Skeletal muscle satellite cell (primary cell): ENCODE data around the gene MEST. TPM values are rescaled to one million over a fixed set of nuclear protein-coding genes. Genes with fewer than 3 reads are reported as not detected.
"Not testable (repeated sequence)": the region's sequence is repeated elsewhere in the genome, so short reads cannot be mapped to it uniquely, and the experiment has no call there.

Source experiments
- H3K27me3 ChIP-seq: 2 replicates; pipeline ENCODE4 v1.7.0; 2013; ENCODE audit warnings: low read length; ENCODE audit not compliant: control insufficient read depth, insufficient read depth
- H3K36me3 ChIP-seq: 2 replicates; pipeline ENCODE4 v1.7.0; 2013; ENCODE audit warnings: mild to moderate bottlenecking, control low read depth, low read length; ENCODE audit not compliant: insufficient read depth
- H3K4me1 ChIP-seq: 2 replicates; pipeline ENCODE4 v1.7.0; 2013; ENCODE audit warnings: low read length; ENCODE audit not compliant: control insufficient read depth, insufficient read depth
- H3K4me2 ChIP-seq: 2 replicates; pipeline ENCODE4 v1.7.0; 2013; ENCODE audit warnings: mild to moderate bottlenecking, low read length
- H3K4me3 ChIP-seq: 2 replicates; pipeline ENCODE4 v1.7.0; 2013; ENCODE audit warnings: low read length
- H3K9ac ChIP-seq: 2 replicates; pipeline ENCODE4 v1.7.0; 2013; ENCODE audit warnings: mild to moderate bottlenecking, low read depth, low read length, moderate library complexity
- H3K9me3 ChIP-seq: replicated peaks from 2 replicates; pipeline ENCODE4 v1.7.0; 2013; ENCODE audit warnings: mild to moderate bottlenecking, control low read depth, low read length
- small RNA-seq: library from RNA; depleted of rRNA; stranded (forward); fragments of <200 nt; gene quantifications from one replicate; pipeline ENCODE3, GENCODE V24; 2012

The MEST gene

GRCh38 chr7:130537894-130538293, 46.0 kb downstream of the MEST start:
- H3K27me3 ChIP-seq, H3K4me3 ChIP-seq, H3K9me3 ChIP-seq, H3K36me3 ChIP-seq, H3K9ac ChIP-seq, H3K4me1 ChIP-seq, H3K4me2 ChIP-seq: not testable (repeated sequence)

DNA sequence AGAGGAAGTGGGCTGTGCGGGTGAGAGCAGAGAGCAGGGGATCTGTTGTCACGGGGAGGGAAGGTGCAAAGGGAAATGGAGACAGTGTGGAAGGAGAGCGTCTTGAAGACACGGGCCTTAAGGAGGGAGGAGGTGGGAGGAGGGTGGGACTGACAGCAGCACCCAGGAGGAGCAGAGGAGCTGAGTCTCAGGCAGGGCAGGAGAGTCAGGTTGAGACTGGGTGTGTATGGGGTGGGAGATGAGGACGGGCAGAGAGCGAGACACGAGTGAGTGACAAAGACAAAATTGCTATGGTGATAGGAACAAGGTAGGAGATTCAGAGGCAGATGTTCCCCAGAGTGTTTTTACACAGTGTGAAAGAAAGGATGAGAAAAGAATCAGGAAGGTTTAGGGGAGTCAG, 49.4 kb downstream of the MEST start:
- not testable (repeated sequence) for H3K4me1 ChIP-seq, H3K9me3 ChIP-seq, H3K4me3 ChIP-seq, H3K36me3 ChIP-seq, H3K27me3 ChIP-seq, H3K4me2 ChIP-seq, H3K9ac ChIP-seq

DNA sequence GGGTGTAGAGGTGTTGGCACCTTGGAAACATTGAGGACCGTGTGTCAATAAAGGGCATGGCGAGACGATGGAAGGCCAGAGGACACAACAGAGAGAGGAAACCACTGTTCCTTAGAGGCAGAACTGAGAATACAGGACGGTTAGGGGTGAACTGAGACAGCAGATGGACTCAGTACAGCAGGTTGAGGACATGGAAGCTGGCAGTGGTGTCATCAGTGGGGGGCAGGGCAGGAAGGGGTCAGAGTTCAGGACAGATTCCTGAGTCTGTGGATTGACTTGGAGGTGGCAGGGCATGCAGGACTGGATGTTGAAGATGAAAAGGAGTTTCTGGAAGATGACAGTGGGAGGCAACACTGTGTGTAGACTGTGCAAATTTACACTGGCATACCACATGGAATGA, 50.4 kb downstream of the MEST start:
- H3K36me3 ChIP-seq, H3K4me2 ChIP-seq, H3K27me3 ChIP-seq, H3K9ac ChIP-seq, H3K9me3 ChIP-seq, H3K4me3 ChIP-seq, H3K4me1 ChIP-seq: not testable (repeated sequence)

DNA sequence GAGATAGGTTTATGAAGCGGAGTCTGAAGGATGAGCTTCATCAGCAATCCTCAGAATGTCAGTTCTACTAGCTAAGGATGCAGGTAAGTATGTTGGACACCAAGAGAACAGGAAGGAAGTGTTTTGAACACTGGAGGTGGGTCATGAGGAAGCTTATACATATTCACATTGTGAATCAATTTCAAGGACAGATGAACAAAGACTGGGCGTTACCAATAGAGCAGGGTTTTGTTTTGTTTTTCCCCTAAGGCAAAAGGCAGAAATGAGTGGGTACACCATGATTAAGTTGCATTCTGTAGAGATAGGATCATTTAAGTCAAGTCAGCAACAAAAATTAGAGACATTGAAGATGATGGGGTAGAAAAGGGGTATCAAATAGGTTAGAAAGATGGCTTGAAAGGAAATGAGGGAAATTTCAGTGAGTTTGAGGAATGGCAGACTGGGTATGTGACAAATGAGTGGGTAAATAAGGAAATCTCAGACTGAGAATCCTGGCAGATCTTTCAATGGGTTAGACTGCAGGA, 51.7 kb downstream of the MEST start:
- Histone ChIP-seq H3K4me2 (no peak overlapping the region), H3K4me3 (no peak overlapping the region), H3K27me3 (no peaks in the 10 kb centered on the region), H3K9ac (no peak overlapping the region), H3K9me3 (no peaks in the 10 kb centered on the region), H3K36me3 (peaks cover 9% of the 10 kb centered on the region), H3K4me1 (no peaks in the 10 kb centered on the region)

DNA sequence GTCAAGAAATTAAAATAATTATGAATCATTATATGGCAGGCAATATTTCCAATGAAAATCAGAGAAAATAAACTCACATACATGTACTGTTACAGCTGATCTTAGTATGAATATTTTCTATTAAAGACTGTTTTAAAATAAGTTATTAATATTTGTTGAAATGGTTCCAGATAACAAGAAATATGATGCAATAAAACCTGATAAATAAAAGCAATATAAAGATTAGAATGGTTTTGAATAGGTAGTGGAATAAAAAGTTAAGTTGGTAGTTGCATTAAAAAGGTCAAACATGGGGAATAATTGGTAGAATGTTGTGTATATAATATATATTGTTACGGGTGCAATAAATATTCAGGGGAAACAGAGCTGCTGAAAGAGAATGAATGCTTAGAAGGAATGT, 52.5 kb downstream of the MEST start:
- Histone ChIP-seq H3K9ac (no peak overlapping the region), H3K4me2 (no peak overlapping the region), H3K4me1 (no peaks in the 10 kb centered on the region), H3K9me3 (no peaks in the 10 kb centered on the region), H3K4me3 (no peak overlapping the region), H3K36me3 (peaks cover 9% of the 10 kb centered on the region), H3K27me3 (no peaks in the 10 kb centered on the region)

DNA sequence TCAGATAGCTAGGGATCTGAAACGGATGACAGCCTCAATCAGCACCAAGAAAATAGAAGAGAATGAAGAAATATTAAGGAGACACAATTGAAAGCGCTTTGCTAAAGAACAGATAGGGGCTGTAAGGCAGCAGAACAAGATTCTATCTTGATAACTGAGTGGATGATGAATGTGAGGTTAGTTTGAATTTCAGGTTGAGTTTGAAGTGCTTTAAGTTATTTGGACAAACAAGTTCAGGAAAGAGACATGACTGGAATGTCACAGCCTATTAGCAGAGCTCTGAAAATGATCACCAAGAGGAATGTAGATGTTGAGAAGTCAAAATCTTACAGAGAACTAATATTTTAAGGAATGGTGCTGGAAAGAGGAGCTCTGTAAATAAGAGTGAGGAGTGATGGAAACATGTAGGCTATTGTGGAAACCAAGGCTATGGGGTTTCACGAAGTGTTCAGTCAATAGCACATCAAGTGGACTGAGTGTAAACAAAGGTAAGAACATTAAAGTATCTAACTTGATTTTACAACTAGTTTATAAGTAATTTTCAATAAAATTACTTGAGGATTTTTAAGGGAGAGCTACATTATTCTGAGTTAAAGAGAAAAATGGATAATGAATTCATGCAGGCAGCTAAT, 61.6 kb downstream of the MEST start:
- H3K4me1 ChIP-seq, result no peaks in the 10 kb centered on the region
- H3K36me3 ChIP-seq, result no peaks in the 10 kb centered on the region
- H3K9ac ChIP-seq, result no peak overlapping the region
- H3K4me3 ChIP-seq, result no peak overlapping the region
- no peaks in the 10 kb centered on the region for H3K9me3 ChIP-seq
- H3K27me3 ChIP-seq, result no peaks in the 10 kb centered on the region
- H3K4me2 ChIP-seq, result no peak overlapping the region

DNA sequence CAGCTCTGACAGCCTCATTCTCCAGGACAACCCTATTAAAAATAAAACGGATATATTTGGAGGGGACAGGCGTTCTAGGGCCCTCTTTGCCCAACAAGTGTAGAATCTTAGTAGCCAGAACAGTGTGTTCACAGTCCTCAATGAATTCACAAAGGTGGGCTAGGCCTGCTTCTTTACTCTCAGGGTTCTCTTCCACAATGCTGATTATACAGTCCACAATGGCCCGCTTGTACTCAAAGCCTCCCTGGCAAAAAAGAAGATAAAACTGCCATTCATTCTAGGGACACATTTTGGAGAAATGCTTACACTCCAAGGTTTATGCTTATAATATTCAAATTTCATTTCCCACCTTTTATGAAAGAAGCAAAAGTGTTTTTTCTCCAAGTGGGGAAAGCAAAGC, 62.6 kb downstream of the MEST start:
- H3K9me3 ChIP-seq, result no peaks in the 10 kb centered on the region
- no peak overlapping the region for H3K9ac ChIP-seq
- H3K4me1 ChIP-seq, result no peaks in the 10 kb centered on the region
- no peaks in the 10 kb centered on the region for H3K27me3 ChIP-seq
- H3K4me2 ChIP-seq, result no peak overlapping the region
- no peaks in the 10 kb centered on the region for H3K36me3 ChIP-seq
- no peak overlapping the region for H3K4me3 ChIP-seq

Small RNA genes within 50 kb of the gene (small RNA-seq; reads per million reads assigned to genes)
- gene MIR335 (not detected), gene RF02148 (not detected), gene RF02149 (not detected), gene RF02150 (not detected)
